ENCODE results near the gene ARID4B.
"Not testable (repeated sequence)": the region's sequence is repeated elsewhere in the genome, so short reads cannot be mapped to it uniquely, and the experiment has no call there.

ARID4B gene

DNA sequence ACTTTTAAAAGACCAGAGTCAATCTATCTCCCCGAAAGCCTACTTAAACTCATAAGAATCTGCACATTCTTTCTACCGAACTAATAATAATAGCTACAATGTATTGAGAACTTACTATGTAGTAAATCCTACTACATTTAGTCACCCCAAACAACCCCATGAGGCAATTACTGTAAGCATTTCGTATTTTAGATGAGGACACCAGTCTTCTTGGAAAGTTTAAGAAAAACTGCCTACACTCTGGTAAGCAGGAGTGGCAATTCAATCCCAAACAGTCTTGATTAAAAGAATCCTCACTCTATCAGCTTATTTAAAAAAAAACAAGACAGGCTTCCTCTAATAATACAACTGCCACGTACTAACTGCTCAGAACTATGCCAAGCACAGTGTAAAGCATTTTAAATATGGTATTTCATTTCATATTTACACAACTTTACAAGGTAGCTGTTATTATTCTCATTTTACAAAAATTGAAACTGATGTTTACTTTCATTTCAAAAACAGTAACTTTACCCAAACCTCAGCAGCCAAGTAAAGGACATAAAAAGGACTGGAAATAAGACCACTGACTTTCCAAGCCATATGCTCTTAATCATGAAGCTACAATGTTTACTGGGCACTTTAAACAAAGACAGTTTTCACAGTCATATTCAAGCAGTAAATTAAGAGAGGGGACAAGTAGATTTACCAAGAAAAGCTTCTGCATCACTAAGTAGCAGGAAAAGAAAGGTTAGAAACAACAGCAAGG is 13.9 kb downstream of the ARID4B start:
- Histone ChIP-seq H3K9me2 (ENCODE audit: low read depth, low read length) (no peaks in the 10 kb centered on the region), H3K4me1 (ENCODE audit: insufficient read depth, low read length, severe bottlenecking) (peaks cover 6% of the 10 kb centered on the region), H3K4me3 (ENCODE audit: low read depth, low read length, poor library complexity, severe bottlenecking) (no peak overlapping the region), H3K27me3 (ENCODE audit: insufficient read depth, low read length) (no peaks in the 10 kb centered on the region), H2AFZ (ENCODE audit: low read length) (no peak overlapping the region), H3K27ac (ENCODE audit: low read depth, low read length, poor library complexity, severe bottlenecking) (no peak overlapping the region), H4K20me1 (ENCODE audit: insufficient read depth, low read length) (peaks cover 6% of the 10 kb centered on the region; the same call in 1 of the 2 replicates), H3F3A (ENCODE audit: insufficient read depth, low read length) (no peaks in the 10 kb centered on the region), H3K4me2 (ENCODE audit: low read length) (no peak overlapping the region), H3K36me3 (ENCODE audit: insufficient read depth, low read length) (peaks cover 37% of the 10 kb centered on the region), H3K79me2 (ENCODE audit: insufficient read depth, low read length) (peaks cover 89% of the 10 kb centered on the region), H3K9ac (ENCODE audit: low read length) (no peak overlapping the region), H3K9me3 (ENCODE audit: low read length) (no peaks in the 10 kb centered on the region)
- no peak for TF ChIP-seq EZH2 (IDR thresholded peaks at IDR 0.05; ENCODE audit: borderline replicate concordance, low read length)
- TF ChIP-seq, protein P1, sequence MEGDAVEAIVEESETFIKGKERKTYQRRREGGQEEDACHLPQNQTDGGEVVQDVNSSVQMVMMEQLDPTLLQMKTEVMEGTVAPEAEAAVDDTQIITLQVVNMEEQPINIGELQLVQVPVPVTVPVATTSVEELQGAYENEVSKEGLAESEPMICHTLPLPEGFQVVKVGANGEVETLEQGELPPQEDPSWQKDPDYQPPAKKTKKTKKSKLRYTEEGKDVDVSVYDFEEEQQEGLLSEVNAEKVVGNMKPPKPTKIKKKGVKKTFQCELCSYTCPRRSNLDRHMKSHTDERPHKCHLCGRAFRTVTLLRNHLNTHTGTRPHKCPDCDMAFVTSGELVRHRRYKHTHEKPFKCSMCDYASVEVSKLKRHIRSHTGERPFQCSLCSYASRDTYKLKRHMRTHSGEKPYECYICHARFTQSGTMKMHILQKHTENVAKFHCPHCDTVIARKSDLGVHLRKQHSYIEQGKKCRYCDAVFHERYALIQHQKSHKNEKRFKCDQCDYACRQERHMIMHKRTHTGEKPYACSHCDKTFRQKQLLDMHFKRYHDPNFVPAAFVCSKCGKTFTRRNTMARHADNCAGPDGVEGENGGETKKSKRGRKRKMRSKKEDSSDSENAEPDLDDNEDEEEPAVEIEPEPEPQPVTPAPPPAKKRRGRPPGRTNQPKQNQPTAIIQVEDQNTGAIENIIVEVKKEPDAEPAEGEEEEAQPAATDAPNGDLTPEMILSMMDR (IDR thresholded peaks at IDR 0.05; ENCODE audit: low read length), result no peak

DNA sequence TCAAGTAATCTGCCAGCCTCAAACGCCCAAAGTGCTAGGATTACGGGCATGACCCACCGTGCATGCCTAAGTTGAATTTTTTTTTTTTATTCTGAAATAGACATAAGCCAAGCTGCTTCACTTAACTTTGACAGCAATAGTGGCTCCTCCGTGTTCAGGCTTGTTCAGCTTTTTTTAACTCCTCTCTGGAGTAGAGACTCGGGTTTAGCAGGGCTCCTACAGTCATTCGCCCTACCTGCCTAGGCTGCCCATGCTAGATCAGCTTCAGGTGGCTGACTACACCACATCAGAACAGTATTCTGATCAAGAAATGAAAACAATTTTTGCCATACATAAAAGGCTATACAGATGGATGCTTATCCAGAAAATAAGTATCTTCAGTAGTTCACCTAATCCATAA is 14.7 kb downstream of the ARID4B start:
- no peak overlapping the region for H3K27ac ChIP-seq (ENCODE audit: low read depth, low read length, poor library complexity, severe bottlenecking)
- H2AFZ ChIP-seq (ENCODE audit: low read length), result no peak overlapping the region
- no peak overlapping the region for H3K4me3 ChIP-seq (ENCODE audit: low read depth, low read length, poor library complexity, severe bottlenecking)
- H3K27me3 ChIP-seq (ENCODE audit: insufficient read depth, low read length), result no peaks in the 10 kb centered on the region
- no peak overlapping the region for H3K4me2 ChIP-seq (ENCODE audit: low read length)
- H3F3A ChIP-seq (ENCODE audit: insufficient read depth, low read length), result no peaks in the 10 kb centered on the region
- peaks cover 29% of the 10 kb centered on the region for H3K36me3 ChIP-seq (ENCODE audit: insufficient read depth, low read length)
- no peak overlapping the region for H3K9ac ChIP-seq (ENCODE audit: low read length)
- H4K20me1 ChIP-seq (ENCODE audit: insufficient read depth, low read length), result peaks cover 6% of the 10 kb centered on the region; the same call in 1 of the 2 replicates
- TF ChIP-seq, protein P1 (IDR thresholded peaks at IDR 0.05; ENCODE audit: low read length), result no peak
- no peak for TF ChIP-seq EZH2 (IDR thresholded peaks at IDR 0.05; ENCODE audit: borderline replicate concordance, low read length)
- H3K9me3 ChIP-seq (ENCODE audit: low read length), result no peaks in the 10 kb centered on the region
- no peaks in the 10 kb centered on the region for H3K9me2 ChIP-seq (ENCODE audit: low read depth, low read length)
- H3K79me2 ChIP-seq (ENCODE audit: insufficient read depth, low read length), result peaks cover 80% of the 10 kb centered on the region
- peaks cover 6% of the 10 kb centered on the region for H3K4me1 ChIP-seq (ENCODE audit: insufficient read depth, low read length, severe bottlenecking)

DNA sequence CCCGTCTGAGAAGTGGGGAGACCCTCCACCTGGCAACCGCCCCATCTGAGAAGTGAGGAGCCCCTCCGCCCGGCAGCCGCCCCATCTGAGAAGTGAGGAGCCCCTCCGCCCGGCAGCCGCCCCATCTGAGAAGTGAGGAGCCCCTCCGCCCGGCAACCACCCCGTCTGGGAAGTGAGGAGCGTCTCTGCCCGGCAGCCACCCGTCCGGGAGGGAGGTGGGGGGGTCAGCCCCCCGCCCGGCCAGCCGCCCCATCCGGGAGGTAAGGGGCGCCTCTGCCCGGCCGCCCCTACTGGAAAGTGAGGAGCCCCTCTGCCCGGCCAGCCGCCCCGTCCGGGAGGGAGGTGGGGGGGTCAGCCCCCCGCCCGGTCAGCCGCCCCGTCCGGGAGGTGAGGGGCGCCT is 18.8 kb downstream of the ARID4B start:
- not testable (repeated sequence) for H3F3A ChIP-seq (ENCODE audit: insufficient read depth, low read length)

More for the DNA sequence above, 18.8 kb downstream of the ARID4B start:
- peaks cover 79% of the 10 kb centered on the region for H3K79me2 ChIP-seq (ENCODE audit: insufficient read depth, low read length)
- not testable (repeated sequence) for H3K4me2 ChIP-seq (ENCODE audit: low read length); H3K9me2 ChIP-seq (ENCODE audit: low read depth, low read length); H3K9ac ChIP-seq (ENCODE audit: low read length); H3K4me3 ChIP-seq (ENCODE audit: low read depth, low read length, poor library complexity, severe bottlenecking); H2AFZ ChIP-seq (ENCODE audit: low read length); H3K27me3 ChIP-seq (ENCODE audit: insufficient read depth, low read length); H3K27ac ChIP-seq (ENCODE audit: low read depth, low read length, poor library complexity, severe bottlenecking); H4K20me1 ChIP-seq (ENCODE audit: insufficient read depth, low read length); H3K9me3 ChIP-seq (ENCODE audit: low read length)
- peaks cover 17% of the 10 kb centered on the region for H3K4me1 ChIP-seq (ENCODE audit: insufficient read depth, low read length, severe bottlenecking)
- peaks cover 33% of the 10 kb centered on the region for H3K36me3 ChIP-seq (ENCODE audit: insufficient read depth, low read length)
